Measurements from ENCODE around the gene PIGO. TPM values are rescaled to one million over a fixed set of nuclear protein-coding genes. Genes with fewer than 3 reads are reported as not detected.

Gene PIGO
- total and polyA plus RNA-seq, 2 of the 8 experiments (the other 6 are each of a cell fraction or from before 2014, with no cell fraction given), result 20.5 to 31.3 TPM

DNA sequence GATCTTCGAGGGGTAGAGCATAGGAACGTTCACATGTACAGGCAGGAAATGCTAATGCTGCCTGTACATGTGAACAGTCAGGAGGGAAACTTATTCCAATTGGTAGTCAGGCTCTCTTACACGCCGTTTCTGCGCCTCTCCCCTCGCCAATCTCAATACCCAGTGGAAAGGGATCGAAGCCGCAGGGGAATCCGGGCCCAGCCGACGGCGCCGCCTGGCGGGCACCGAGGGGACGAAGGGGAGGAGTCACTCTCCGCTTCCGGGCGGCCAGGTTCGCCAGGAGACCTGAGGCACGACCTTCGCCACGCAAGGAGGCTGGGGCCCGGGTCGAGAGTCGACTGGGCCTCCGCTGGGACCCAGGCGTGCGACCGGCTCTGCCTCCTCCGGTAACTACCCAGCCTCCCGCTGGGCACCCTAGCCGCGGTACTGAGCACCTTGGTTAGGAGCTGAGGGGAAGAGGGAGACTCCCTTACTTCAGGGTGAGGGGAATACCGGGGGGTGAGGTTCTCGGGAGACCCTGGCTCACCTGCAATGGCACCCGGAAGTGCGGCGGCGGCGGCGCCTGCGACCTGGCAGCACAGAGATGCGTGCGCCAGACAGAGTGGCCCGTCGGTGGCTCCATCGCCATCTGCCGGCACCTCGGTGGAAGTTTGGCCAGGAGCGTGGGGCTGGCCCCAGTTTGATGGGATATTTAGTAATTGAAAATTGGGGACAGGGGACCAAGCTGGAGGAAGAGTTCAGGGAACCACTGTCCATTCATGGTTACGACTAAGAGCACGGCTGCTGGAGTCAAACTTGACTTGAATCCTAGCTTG lies at the start of gene PIGO (continued):
- TF ChIP-seq HDAC6 (IDR thresholded peaks at IDR 0.05; ENCODE audit: low read depth, low read length) (no peak), RBBP5 (IDR thresholded peaks at IDR 0.05; ENCODE audit: borderline replicate concordance, low read depth, low read length) (peak; percentile 94), GTF2F1 (IDR thresholded peaks at IDR 0.05; ENCODE audit: borderline replicate concordance, low read depth, low read length) (no peak), TBP (IDR thresholded peaks at IDR 0.05; ENCODE audit: low read depth, low read length) (peak; percentile 78), EZH2 (IDR thresholded peaks at IDR 0.05; ENCODE audit: low read depth, low read length, severe bottlenecking) (no peak), RXRA (IDR thresholded peaks at IDR 0.05; ENCODE audit: insufficient read depth, low read depth, low read length) (0 out of 2 replicates have a peak, but pooled peaks have one; percentile 46), YY1 (IDR thresholded peaks at IDR 0.05; ENCODE audit: low read depth, low read length) (peak; percentile 86), NANOG (IDR thresholded peaks at IDR 0.05; ENCODE audit: insufficient read depth, low read depth, low read length, poor library complexity, severe bottlenecking) (no peak), SIRT6 (IDR thresholded peaks at IDR 0.05; ENCODE audit: low read length) (no peak), RAD21 (IDR thresholded peaks at IDR 0.05 in 1 of 2, conservative IDR thresholded peaks at IDR 0.05 in 1 of 2; ENCODE audit: low read depth in 2 of 2, low read length in 2 of 2) (peak; percentile 55 to 72), EGR1 (IDR thresholded peaks at IDR 0.05; ENCODE audit: borderline replicate concordance, low read depth, low read length) (0 out of 2 replicates have a peak, but pooled peaks have one; percentile 18), JUN (IDR thresholded peaks at IDR 0.05; ENCODE audit: low read depth, low read length) (no peak), RNF2 (IDR thresholded peaks at IDR 0.05; ENCODE audit: borderline replicate concordance, low read depth, low read length, missing control alignments, poor library complexity, severe bottlenecking) (no peak), JUND (IDR thresholded peaks at IDR 0.05; ENCODE audit: low read length) (0 out of 2 replicates have a peak, but pooled peaks have one; percentile 23), USF2 (IDR thresholded peaks at IDR 0.05; ENCODE audit: low read length) (no peak), ATF3 (IDR thresholded peaks at IDR 0.05; ENCODE audit: insufficient read depth, low read depth, low read length) (no peak), ATF2 (IDR thresholded peaks at IDR 0.05; ENCODE audit: low read length) (peak; percentile 59; the same call in 1 of the 2 replicates), TEAD4 (IDR thresholded peaks at IDR 0.05; ENCODE audit: low read depth, low read length) (no peak), SP4 (IDR thresholded peaks at IDR 0.05; ENCODE audit: low read length) (no peak)
